ENCODE results near the gene LIX1L.

LIX1L gene

GRCh38 chr1:145985129-145985501 lies 27.3 kb upstream of the LIX1L start:
- no peak for DNase-seq

DNA sequence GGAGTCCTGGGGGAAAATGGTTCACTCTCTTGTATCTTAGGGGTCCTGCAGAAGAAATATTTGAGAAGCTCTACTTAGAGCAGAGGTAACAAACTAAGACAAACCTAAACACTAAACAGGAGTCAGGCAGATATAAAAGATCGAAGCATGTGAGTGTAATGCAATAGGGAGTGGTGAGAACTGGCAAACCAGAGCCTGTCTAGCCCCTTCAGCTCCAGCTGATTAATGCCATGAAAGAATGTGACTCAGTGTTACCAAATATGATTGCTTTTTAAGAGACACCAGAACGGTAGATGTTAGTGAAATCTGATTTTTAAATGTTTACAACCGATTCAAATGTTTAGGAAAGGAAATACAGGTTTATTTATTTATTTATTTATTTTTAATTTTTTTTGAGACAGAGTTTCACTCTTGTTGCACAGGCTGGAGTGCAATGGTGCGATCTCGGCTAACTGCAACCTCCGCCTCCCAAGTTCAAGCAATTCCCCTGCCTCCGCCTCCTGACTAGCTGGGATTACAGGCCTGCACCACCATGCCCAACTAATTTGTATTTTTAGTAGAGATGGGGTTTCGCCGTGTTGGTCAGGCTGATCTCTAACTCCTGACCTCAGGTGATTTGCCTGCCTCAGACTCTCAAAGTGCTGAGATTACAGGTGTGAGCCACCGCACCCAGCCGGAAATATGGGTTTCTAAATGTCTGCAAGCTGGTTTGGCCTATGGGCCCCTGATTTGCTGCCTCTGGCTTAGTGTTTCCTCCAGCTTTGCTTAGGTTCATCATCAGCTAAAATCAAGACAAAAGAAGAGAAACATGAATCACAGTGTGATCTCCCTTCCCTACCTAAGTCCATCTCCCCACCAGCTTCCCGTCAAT lies 26.4 kb upstream of the LIX1L start:
- peak; percentile 43 for DNase-seq

GRCh38 chr1:145983206-145983675 lies 25.4 kb upstream of the LIX1L start:
- DNase-seq, result no peak

- no peak for DNase-seq
Measured at GRCh38 chr1:145982010-145982723, 24.4 kb upstream of the LIX1L start.

DNA sequence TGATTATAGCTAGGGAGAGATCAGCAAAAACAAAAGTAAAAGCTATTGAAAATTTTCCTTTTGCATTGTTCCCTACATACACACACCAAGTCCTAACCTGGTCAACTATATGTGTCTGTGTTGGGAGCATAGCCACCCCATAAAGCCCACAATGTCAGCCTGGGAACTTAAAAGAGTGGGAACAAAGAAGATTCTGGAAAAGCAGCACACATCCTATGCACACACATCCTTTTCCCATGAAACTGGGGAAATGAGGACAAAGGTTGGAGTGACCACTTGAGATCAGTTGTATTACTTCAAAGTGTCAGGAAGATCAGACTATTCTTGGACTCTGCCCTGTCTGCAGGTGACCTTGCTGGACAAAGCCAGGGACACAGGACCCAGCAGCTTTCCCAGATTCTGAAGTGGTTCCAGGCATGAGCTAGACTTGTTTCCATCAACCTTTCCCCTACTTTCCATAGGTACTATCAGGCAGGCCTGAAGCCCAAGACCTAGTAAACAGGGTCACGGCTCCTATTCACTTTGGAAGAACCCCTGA lies 22.7 kb upstream of the LIX1L start:
- DNase-seq, result no peak

DNA sequence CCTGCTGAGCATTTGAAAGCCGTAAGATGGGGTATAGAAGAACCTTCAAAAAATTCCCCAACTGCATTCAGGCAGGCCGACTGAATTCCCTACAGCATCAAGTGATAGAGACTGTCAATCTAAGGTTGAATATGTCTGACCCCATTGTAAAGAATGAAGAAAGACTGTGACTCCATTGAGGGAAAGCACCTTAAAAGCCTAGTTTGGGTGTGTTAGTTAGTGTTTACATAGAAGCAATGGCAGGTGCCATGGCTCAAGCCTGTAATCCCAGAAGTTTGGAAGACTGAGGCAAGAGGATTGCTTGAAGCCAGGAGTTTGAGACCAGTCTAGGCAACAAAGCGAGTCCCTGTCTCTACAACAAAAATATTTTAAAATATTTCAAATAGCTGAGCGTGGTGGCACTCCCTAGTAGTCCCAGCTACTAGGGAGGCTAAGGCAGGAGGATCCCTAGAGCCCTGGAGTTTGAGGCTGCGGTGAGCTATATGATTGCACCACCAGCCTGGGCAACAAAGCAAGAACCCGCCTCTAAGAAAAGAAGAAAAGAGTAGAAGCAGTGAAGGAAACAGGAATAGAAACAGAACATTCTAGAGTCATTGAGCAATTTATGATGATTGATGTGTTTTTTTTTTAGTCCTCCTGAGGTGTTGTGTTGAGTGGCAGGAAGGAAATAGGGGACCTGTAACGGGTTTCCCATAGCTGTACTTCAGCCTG lies 22.1 kb upstream of the LIX1L start:
- DNase-seq, result no peak

GRCh38 chr1:145978854-145979745 lies 21.3 kb upstream of the LIX1L start:
- peak; percentile 51 for DNase-seq

- DNase-seq, result no peak
Measured at GRCh38 chr1:145978471-145978853, 20.6 kb upstream of the LIX1L start.

DNA sequence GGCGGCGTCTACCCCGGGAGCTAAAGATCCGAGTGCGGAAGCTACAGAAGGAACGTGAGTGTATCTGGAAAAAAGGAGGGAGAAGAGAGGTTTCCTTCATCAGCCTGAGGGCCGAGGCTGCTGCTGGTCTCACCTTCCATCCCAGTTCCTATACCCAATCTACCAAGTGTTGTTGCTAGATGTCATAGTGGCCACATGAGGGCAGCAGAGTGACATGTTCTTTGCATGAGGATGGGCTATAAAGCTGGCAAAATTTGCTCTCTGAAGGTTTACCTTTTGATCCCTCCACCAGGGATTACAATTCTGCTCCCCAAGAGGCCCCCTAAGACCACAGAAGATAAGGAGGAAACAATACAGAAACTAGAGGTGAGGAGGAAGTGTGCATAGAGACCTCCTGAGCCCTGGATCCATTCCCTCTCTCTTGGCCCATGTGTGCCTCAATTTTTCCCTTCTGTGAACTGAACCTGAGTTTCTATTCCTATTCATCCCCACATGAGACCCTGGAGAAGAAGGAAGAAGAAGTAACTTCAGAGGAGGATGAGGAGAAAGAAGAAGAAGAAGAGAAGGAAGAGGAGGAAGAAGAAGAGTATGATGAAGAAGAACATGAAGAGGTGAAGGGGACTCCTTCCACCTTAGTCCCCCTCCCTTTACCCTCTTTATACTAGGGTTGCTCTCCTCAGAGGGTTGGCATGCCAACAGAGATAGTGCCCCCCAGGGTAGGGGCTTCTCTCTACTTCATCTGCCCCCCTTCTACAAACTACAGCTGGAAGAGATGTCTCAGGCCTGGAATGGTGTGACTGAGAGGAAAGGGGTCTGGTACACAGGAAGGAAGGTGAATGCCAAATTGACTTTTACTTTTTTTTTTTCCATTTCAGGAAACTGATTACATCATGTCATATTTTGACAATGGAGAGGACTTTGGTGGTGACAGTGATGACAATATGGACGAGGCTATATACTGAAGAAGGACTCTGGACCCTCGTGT lies 20.0 kb upstream of the LIX1L start:
- DNase-seq, result peak; percentile 61

- DNase-seq, result no peak
Measured at GRCh38 chr1:145977016-145977415, 19.2 kb upstream of the LIX1L start.

DNA sequence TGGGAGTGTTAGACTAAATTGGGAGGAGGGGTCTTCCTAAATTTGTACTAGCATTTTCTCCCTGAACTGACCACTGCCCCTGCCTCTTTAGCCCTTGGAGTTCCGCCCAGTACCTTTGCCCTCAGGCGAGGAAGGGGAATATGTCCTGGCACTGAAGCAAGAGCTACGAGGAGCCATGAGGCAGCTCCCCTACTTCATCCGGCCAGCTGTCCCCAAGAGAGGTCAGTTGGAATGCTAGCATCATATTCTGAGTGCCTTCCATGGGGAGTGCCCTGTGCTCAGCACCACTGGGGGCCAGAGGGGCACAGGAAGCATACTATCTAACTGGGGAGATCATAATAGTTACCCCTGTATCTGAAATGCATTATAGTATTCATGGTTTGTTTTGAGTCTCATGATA lies 17.4 kb upstream of the LIX1L start:
- DNase-seq, result no peak

- no peak for DNase-seq
Measured at GRCh38 chr1:145974721-145975120, 16.9 kb upstream of the LIX1L start.

DNA sequence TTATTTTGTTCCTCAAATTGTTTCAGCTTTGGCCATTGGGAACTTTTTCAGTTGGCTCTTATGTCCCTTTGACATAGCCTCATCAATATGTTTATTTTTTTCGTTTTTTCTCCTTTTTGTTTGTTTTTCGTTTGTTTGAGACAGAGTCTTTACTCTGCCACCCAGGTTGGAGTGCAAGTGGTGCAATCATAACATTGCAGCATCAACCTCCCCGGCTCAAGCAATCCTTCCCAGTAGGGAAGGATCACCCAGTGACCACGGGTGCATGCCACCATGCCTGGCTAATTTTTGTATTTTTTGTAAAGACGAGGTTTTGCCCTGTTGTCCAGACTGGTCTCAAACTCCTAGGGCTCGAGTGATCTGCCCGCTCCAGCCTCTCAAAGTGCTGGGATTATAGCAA lies 14.8 kb upstream of the LIX1L start:
- no peak for DNase-seq

- no peak for DNase-seq
Measured at GRCh38 chr1:145967288-145967687, 9.5 kb upstream of the LIX1L start.

DNA sequence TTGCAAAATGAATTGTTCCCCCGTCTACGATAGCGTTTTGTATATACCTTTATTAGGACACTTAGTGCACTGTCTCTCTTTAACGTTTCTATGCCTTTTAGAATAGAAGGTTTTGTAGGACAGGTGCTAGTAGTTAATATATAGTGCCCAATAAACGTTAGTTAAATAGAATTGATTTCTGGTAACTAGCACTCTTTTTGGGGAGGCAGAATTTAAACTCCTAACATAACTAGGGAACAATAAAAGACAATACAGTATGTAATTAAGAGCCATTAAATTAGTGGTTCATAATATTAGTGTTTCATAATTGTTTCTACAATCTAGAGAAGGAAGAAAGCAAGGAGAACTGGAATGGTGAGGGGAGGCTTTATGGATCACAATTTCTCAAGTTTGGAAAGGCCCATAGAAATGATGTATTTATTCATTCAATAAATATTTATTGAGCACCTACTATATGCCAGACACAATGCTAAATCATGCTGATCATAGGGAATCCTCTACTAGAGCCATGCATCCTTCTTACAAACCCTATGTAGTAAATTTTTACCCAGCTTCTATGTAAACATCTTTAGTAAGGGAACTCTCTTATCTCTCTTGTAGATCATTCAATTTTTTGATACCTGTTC lies 7.4 kb upstream of the LIX1L start:
- DNase-seq, result no peak

- DNase-seq, result peak; percentile 84
Measured at GRCh38 chr1:145964328-145965118, 6.7 kb upstream of the LIX1L start, which contains the start of the genes ANKRD34A and POLR3GL. Gene ANKRD34A, minus strand, starts transcription at chr1:145964575. Its CDS starts 2,816 bp downstream, at chr1:145961759. Gene POLR3GL, plus strand, starts transcription at chr1:145964690. Its CDS starts 10,176 bp downstream, at chr1:145974866.

DNA sequence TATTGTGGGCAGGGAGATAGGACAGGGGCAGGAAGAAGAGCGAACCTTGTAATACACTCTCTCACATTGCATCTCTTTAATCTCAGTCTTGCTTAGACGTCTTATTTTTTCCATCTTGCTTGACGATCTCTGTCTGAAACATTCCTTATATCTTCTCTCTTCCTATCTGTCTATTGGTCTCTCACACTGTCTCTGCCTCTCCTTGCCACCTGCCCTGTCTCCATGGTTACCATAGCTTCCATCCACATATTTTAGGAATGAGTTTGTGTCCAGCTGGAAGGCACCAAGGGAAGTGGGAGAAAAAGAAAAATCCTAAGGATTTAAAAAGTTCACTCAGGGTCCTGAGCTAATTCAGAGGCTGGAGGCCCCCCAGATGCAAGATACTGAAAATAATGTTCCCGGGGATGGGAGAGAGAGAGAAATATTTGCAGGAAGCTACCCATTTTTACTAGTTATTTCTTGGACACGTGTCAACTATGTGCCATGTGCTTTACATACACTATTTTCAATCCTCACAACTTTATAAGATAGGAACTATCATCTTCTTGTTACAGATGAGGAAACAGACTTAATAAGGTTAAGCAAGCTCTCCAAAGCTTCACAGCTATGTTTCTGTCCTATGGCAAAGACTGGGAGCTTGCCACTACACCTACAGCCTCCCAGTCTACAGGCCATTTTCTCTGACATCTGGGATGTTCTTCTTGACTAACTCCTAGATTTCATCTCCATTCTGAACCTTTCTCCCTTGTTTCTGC lies 5.6 kb upstream of the LIX1L start:
- no peak for DNase-seq

Measured in T-helper 9 cell (primary cell).